A673 (cell line): ENCODE results near the gene CARMIL3.

Experiments
- CTCF ChIP-seq: fragments of 300-800, 200-600 bp; sonication (generic); conservative IDR thresholded peaks from 2 replicates; pipeline ENCODE4 v1.5.1; 2017; ENCODE audit warnings: low read depth, mild to moderate bottlenecking, antibody characterized with exemption, low read length, moderate library complexity, mixed read lengths
- EZH2 ChIP-seq: fragments of 200-600 bp; sonication (generic); IDR thresholded peaks from 2 replicates; pipeline ENCODE4 v1.6.1; 2017; ENCODE audit warnings: borderline replicate concordance, low read depth, mild to moderate bottlenecking, mixed read lengths, antibody characterized with exemption, low read length; ENCODE audit not compliant: poor library complexity, severe bottlenecking

GRCh38 chr14:24056800-24057184 lies 5.0 kb downstream of the CARMIL3 start:
- TF ChIP-seq EZH2 (no peak), CTCF (no peak)
